Measurements from ENCODE around the gene PIAS1. TPM values are rescaled to one million over a fixed set of nuclear protein-coding genes. Genes with fewer than 3 reads are reported as not detected.

The PIAS1 gene
- total and polyA plus RNA-seq, 9 of the 15 experiments (the other 6 are each of a cell fraction or from before 2014, with no cell fraction given) = 18.0 to 59.1 (median 28.5) TPM

GRCh38 chr15:68019814-68020525 lies 34.1 kb upstream of the PIAS1 start:
- TF ChIP-seq ZNF77 (CRISPR knock-in tag; IDR thresholded peaks at IDR 0.05) (no peak), CXXC5 (CRISPR knock-in tag; IDR thresholded peaks at IDR 0.05) (no peak), SREBF2 (CRISPR knock-in tag; IDR thresholded peaks at IDR 0.05) (no peak), ELF4 (CRISPR knock-in tag; IDR thresholded peaks at IDR 0.05) (no peak), ZC3H4 (CRISPR knock-in tag; IDR thresholded peaks at IDR 0.05; ENCODE audit: borderline replicate concordance) (no peak), PML (IDR thresholded peaks at IDR 0.05; ENCODE audit: low read length) (no peak), ESRRA (IDR thresholded peaks at IDR 0.05; ENCODE audit: borderline replicate concordance, low read depth) (no peak)

More at GRCh38 chr15:68019814-68020525, 34.1 kb upstream of the PIAS1 start:
- ATAC-seq (no peak), DNase-seq (ENCODE audit: extremely low read depth in 1 of 4, low spot score in 3 of 4) (no peak), FAIRE-seq (no peak)
- Histone ChIP-seq H3K4me1 (replicated peaks in 1 of 2; ENCODE audit: control insufficient read depth in 2 of 2, insufficient read depth in 2 of 2, low read length in 2 of 2) (no peaks in the 10 kb centered on the region), H3K4me2 (ENCODE audit: insufficient read depth, low read length) (no peak overlapping the region), H3K79me2 (ENCODE audit: control insufficient read depth, insufficient read depth, low read length) (no peaks in the 10 kb centered on the region), H3K4me3 (no peak overlapping the region), H4K20me1 (replicated peaks; ENCODE audit: control insufficient read depth, insufficient read depth, low read length) (no peaks in the 10 kb centered on the region), H2AFZ (ENCODE audit: low read depth, low read length) (no peak overlapping the region), H3K27me3 (ENCODE audit: control insufficient read depth in 2 of 2, insufficient read depth in 2 of 2, low read length in 2 of 2) (no peaks in the 10 kb centered on the region), H3K9ac (ENCODE audit: insufficient read depth in 1 of 2, low read depth in 2 of 2, low read length in 2 of 2) (no peak overlapping the region), H3K9me1 (ENCODE audit: control insufficient read depth, insufficient read depth, low read length) (no peaks in the 10 kb centered on the region), H3K9me3 (replicated peaks; ENCODE audit: control insufficient read depth, insufficient read depth, low read depth, low read length) (no peaks in the 10 kb centered on the region), H3K27ac (ENCODE audit: extremely low read depth, low read depth, low read length) (no peak overlapping the region), H3K36me3 (ENCODE audit: control insufficient read depth, insufficient read depth, low read length) (no peaks in the 10 kb centered on the region)
- BruUV-seq (replicated peaks) = no TSS peak
- intact Hi-C loops (cut with micrococcal nuclease) = no loop called here
- ChIA-PET CTCF (ENCODE audit: low intra/inter-chr PET ratio) (no interaction called here), POLR2A (interaction anchor here (0.6 to 0.7 kb wide), 3 partner anchors 16 to 163 kb away, joined by 3 read pairs; no protein-coding TSS in a partner anchor)
- WGBS (ENCODE audit: insufficient coverage, low coverage, missing lambda C conversion rate) = 24% methylated on average over 9 of the region's 9 CpGs
- in situ Hi-C loops (cut with MboI) = no loop called here

All from K562 (cell line).